ENCODE results near the gene ASB13. TPM values are rescaled to one million over a fixed set of nuclear protein-coding genes. Genes with fewer than 3 reads are reported as not detected.

Gene ASB13
- total RNA-seq, 3 donors from 2014 or later (not counting 1 experiment from before 2014, with no cell fraction given): 0.99 to 2.4 (median 1.4) TPM

DNA sequence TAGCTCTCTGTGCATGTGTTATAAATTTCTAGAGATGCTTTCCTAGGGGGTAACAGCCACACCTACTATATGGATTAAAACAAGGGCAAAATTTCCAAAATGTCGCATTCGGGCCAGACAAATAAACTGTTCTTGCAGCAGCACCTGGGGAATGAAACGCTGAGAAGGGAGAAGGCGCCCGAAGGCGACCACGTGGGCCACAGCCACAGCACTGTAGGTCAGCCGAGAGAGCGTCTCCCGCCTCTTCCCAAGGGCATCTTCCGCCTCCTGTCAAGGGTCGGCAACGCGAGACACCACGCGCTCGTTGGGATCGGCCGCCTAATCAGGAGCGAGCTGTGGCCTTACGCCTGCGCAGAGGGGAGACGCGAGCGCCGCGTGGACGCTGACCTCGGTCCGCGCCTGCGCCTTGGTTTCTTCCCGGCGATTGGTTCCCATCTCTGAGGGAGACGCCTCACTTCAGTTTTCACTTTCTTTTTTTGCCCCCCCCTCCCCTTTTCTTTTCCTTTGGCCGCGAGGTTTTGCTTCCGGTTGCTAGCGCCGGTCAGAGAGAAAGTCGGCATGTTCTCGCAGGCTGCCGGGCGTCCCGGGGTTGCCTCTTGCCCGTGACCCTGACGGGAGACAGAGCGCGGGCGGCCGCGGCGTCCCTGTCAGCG lies 18.0 kb upstream of the ASB13 start, which contains the start of gene TASOR2:
TSS of gene TASOR2 (plus strand) at position 521 of the 653 bp plus-strand sequence. CDS start 35,805 bp downstream, outside the sequence.
- peaks cover 33 to 36% of the 10 kb centered on the region in 2 donors for H3K4me1 Mint-ChIP-seq
- 1% methylated on average over 54 of the region's 54 CpGs for WGBS (ENCODE audit: insufficient coverage)

DNA sequence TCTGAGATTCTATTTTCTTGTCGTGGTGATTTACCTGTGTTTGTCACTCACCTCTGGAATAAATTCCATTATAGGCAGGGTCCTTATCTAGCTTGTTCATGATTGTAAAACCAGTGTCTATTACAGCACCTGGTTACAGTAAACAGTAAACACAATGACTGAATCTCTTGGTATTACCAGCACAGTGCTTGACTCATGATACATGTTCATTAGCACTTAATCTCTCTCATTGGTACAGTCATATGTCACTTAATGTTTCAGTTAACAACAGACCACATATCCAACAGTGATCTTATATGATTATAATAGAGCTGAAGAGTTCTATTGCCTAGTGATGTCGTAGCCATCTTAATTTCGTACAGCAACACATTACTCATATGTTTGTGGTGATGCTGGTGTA lies 16.7 kb upstream of the ASB13 start:
- Histone ChIP-seq H3K36me3 (ENCODE audit: control insufficient read depth, insufficient read depth, low read length) (no peaks in the 10 kb centered on the region), H3K27ac (ENCODE audit: low read length) (no peak overlapping the region), H3K4me1 (ENCODE audit: control insufficient read depth, insufficient read depth, low read length) (peaks cover 6% of the 10 kb centered on the region), H3K27me3 (ENCODE audit: control insufficient read depth, insufficient read depth, low read length) (no peaks in the 10 kb centered on the region), H3K9me3 (ENCODE audit: control insufficient read depth, insufficient read depth, low read length) (no peaks in the 10 kb centered on the region), H3K4me3 (ENCODE audit: low read length) (no peak overlapping the region)
- Mint-ChIP-seq H3K27ac (no peak overlapping the region), H3K9me3 (no peaks in the 10 kb centered on the region), H3K36me3 (no peaks in the 10 kb centered on the region), H3K4me1 (peaks cover 24 to 31% of the 10 kb centered on the region in 2 donors), H3K27me3 (ENCODE audit: low read depth in 2 of 2) (peaks cover 12 to 21% of the 10 kb centered on the region in 2 donors), H3K4me3 (no peak overlapping the region)
- TF ChIP-seq, protein P1, sequence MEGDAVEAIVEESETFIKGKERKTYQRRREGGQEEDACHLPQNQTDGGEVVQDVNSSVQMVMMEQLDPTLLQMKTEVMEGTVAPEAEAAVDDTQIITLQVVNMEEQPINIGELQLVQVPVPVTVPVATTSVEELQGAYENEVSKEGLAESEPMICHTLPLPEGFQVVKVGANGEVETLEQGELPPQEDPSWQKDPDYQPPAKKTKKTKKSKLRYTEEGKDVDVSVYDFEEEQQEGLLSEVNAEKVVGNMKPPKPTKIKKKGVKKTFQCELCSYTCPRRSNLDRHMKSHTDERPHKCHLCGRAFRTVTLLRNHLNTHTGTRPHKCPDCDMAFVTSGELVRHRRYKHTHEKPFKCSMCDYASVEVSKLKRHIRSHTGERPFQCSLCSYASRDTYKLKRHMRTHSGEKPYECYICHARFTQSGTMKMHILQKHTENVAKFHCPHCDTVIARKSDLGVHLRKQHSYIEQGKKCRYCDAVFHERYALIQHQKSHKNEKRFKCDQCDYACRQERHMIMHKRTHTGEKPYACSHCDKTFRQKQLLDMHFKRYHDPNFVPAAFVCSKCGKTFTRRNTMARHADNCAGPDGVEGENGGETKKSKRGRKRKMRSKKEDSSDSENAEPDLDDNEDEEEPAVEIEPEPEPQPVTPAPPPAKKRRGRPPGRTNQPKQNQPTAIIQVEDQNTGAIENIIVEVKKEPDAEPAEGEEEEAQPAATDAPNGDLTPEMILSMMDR (IDR thresholded peaks at IDR 0.05): no peak
- 85% methylated on average over 2 of the region's 3 CpGs for WGBS (ENCODE audit: insufficient coverage)
- intact Hi-C loops (cut with micrococcal nuclease): no loop called here
- no peak for ATAC-seq
- DNase-seq: no peak

More for the DNA sequence above, 18.0 kb upstream of the ASB13 start, which contains the start of gene TASOR2:
- peak within 1 kb of the TSS; percentile 97 for H3K4me3 Mint-ChIP-seq
- H3K27ac Mint-ChIP-seq: peak within 1 kb of the TSS; percentile 95 to 99
- DNase-seq (peak; percentile 92 to 98), ATAC-seq (peak; percentile 80 to 91 (median 86))
- H3K27ac ChIP-seq (ENCODE audit: low read length): peak within 1 kb of the TSS; percentile 82
- peak within 1 kb of the TSS; percentile 53 for H3K4me3 ChIP-seq (ENCODE audit: low read length)
- H3K9me3 ChIP-seq (ENCODE audit: control insufficient read depth, insufficient read depth, low read length): no peaks in the 10 kb centered on the region
- H3K9me3 Mint-ChIP-seq: no peaks in the 10 kb centered on the region
- TF ChIP-seq, protein P1 (IDR thresholded peaks at IDR 0.05): no peak
- no peaks in the 10 kb centered on the region for H3K27me3 ChIP-seq (ENCODE audit: control insufficient read depth, insufficient read depth, low read length)
- H3K36me3 Mint-ChIP-seq: no peaks in the 10 kb centered on the region
- H3K4me1 ChIP-seq (ENCODE audit: control insufficient read depth, insufficient read depth, low read length): peaks cover 6% of the 10 kb centered on the region
- no peaks in the 10 kb centered on the region for H3K36me3 ChIP-seq (ENCODE audit: control insufficient read depth, insufficient read depth, low read length)
- intact Hi-C loops (cut with micrococcal nuclease): loop anchor here (1.0 to 2.0 kb wide), 3 partner anchors 8 to 129 kb away; partner anchors contain the start of gene GDI2
- peaks cover under 1 to 12% of the 10 kb centered on the region in 2 donors for H3K27me3 Mint-ChIP-seq (ENCODE audit: low read depth in 2 of 2)

DNA sequence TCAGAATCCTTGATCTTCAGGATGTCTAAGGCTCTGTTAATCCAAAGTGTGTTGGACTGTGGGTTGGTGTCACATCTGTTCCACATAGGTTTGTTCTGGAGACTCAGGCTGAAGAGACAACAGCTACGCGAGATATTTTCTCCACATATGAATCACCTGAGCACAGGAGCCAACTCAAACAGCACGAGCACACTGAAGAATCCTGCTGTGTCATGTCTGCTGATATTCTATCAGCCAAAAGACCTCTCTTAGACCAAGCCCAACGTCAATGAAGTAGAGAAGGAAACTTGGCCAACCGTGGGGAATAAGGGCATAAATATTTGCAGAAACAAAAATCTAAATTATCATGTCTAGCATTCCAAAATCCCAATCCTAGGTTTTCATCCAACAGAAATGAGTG lies 15.5 kb upstream of the ASB13 start:
- TF ChIP-seq, protein P1 (IDR thresholded peaks at IDR 0.05): no peak
- H3K4me3 ChIP-seq (ENCODE audit: low read length): no peak overlapping the region
- DNase-seq (no peak), ATAC-seq (no peak)
- WGBS (ENCODE audit: insufficient coverage): 89% methylated on average over 5 of the region's 5 CpGs
- H3K27ac ChIP-seq (ENCODE audit: low read length): no peak overlapping the region
- Mint-ChIP-seq H3K4me3 (no peak overlapping the region), H3K9me3 (no peaks in the 10 kb centered on the region), H3K27ac (no peak overlapping the region), H3K36me3 (no peaks in the 10 kb centered on the region), H3K4me1 (peaks cover 24 to 26% of the 10 kb centered on the region in 2 donors), H3K27me3 (ENCODE audit: low read depth in 2 of 2) (peaks cover 20 to 25% of the 10 kb centered on the region in 2 donors)
- no peaks in the 10 kb centered on the region for H3K36me3 ChIP-seq (ENCODE audit: control insufficient read depth, insufficient read depth, low read length)
- H3K9me3 ChIP-seq (ENCODE audit: control insufficient read depth, insufficient read depth, low read length): no peaks in the 10 kb centered on the region
- peaks cover 6% of the 10 kb centered on the region for H3K4me1 ChIP-seq (ENCODE audit: control insufficient read depth, insufficient read depth, low read length)
- H3K27me3 ChIP-seq (ENCODE audit: control insufficient read depth, insufficient read depth, low read length): no peaks in the 10 kb centered on the region
- intact Hi-C loops (cut with micrococcal nuclease): no loop called here

All from natural killer cell (primary cell).